Measurements from ENCODE around the gene CTRB1.

DNA sequence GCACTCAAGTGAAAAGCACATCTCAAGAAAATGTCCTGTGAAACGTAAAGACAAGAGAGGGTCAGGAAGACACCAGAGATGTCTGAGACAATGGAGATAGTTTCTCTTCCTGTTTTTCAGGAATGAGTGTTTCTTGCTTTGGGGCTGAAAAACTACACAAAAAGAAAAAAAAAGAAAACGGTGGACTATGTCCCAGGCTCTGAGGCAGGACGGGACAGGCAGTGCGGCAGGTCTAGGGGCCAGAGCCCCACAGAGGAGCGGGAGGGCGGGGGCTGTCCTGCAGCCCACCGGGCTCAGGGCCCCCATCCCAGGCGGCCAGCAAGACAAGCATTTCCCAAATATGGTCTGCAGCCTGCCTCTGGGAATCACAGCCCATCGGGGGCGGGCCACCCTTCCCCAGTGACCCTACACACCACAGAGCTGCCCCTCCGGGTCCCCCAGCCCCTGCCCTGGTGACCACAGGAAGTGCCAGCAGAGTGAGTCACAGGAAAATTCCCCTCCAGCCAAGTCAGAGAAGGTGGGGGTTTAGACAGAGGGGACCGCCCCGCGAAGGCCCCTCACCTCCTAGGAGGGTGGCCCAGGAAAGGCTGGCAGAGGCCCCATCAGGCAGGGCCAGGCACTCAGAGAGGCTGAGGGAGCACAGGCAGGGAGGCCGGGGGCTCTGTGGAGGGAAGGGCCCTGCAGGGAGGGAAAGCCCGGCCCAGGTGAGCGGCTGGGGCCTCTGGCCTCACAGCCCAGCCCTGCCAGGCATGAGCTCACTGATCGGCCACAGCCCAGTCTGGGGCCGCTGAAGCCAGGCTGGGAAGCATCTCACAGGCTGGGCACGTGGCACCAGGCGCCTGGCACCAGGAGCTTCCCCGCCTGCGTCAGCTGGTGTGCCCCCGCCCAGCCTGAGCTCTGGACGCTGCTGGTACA is 26.3 kb downstream of the CTRB1 start:
- TF ChIP-seq EP300 (IDR thresholded peaks at IDR 0.05; ENCODE audit: borderline replicate concordance) (no peak; the same call in 1 of the 2 replicates), CEBPB (IDR thresholded peaks at IDR 0.05) (no peak), YY1 (IDR thresholded peaks at IDR 0.05; ENCODE audit: low read depth) (no peak), RAD21 (IDR thresholded peaks at IDR 0.05; ENCODE audit: low read depth) (no peak), CREB1 (IDR thresholded peaks at IDR 0.05; ENCODE audit: low read depth) (no peak), TAF1 (IDR thresholded peaks at IDR 0.05; ENCODE audit: low read depth) (no peak), EGR1 (IDR thresholded peaks at IDR 0.05) (no peak)

All from Ishikawa (cell line).